ENCODE data around the gene NR5A1. TPM values are rescaled to one million over a fixed set of nuclear protein-coding genes. Genes with fewer than 3 reads are reported as not detected.

The NR5A1 gene
- total and polyA plus RNA-seq, 7 donors = 0.03 to 0.60 TPM; not detected in 5

DNA sequence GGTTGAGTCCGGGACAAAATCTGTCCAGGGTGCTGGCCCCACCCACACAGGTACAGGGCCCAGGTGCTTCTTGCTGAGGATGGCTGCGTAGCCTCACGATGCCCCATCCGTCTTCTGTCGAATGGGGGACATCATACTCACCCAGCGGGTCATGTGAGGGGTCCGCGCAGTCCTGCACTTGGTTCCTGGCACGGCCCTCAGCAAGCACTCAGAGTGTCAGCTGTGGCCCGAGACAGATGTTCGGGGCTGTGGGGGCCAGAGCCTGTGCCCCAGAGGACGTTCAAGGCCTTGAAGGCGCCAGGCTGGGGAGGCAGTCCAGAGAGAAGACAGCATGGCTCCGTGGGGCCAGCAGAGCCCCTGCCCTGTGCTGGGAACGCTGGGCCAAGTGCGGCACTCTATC, 27.8 kb downstream of the NR5A1 start:
- Histone ChIP-seq H3K9me3 (no peaks in the 10 kb centered on the region), H3K4me3 (no peak overlapping the region), H3K27ac (no peak overlapping the region), H3K36me3 (no peaks in the 10 kb centered on the region), H3K27me3 (peaks cover 21 to 85% (median 58%) of the 10 kb centered on the region in 3 donors), H3K4me1 (peaks cover 0 to 11% (median 10%) of the 10 kb centered on the region in 4 donors)
- TF ChIP-seq POLR2AphosphoS5 (IDR thresholded peaks at IDR 0.05) (no peak), EP300 (IDR thresholded peaks at IDR 0.05) (no peak), POLR2A (IDR thresholded peaks at IDR 0.05) (no peak)
- TF ChIP-seq, protein P1, sequence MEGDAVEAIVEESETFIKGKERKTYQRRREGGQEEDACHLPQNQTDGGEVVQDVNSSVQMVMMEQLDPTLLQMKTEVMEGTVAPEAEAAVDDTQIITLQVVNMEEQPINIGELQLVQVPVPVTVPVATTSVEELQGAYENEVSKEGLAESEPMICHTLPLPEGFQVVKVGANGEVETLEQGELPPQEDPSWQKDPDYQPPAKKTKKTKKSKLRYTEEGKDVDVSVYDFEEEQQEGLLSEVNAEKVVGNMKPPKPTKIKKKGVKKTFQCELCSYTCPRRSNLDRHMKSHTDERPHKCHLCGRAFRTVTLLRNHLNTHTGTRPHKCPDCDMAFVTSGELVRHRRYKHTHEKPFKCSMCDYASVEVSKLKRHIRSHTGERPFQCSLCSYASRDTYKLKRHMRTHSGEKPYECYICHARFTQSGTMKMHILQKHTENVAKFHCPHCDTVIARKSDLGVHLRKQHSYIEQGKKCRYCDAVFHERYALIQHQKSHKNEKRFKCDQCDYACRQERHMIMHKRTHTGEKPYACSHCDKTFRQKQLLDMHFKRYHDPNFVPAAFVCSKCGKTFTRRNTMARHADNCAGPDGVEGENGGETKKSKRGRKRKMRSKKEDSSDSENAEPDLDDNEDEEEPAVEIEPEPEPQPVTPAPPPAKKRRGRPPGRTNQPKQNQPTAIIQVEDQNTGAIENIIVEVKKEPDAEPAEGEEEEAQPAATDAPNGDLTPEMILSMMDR (IDR thresholded peaks at IDR 0.05) = no peak
- intact Hi-C loops (cut with DNase I) = no loop called here
- DNase-seq = no peak
- 79 to 90% methylated on average over 16 of the region's 16 CpGs for WGBS, 2 donors

DNA sequence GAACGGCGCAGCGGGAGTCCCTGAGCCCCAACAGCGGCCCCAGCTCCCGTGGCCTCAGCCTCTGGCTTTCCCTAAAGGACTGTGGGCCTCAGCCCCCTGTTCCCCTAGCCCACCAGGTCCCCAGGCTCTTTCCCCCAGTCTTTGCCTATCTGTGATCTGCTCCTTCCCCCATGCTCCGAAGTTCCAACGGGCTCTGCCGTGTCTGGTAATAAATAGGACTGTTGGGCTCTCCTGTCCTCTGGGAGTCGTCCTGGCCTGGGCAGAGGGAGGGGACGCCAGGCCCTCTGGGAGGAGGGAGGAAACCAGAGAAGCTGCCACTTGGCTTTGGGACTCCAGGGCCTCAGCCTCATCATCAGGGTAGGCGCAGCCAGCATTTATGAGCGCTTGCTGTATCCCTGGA, 28.8 kb downstream of the NR5A1 start:
- Histone ChIP-seq H3K36me3 (no peaks in the 10 kb centered on the region), H3K27ac (no peak overlapping the region), H3K9me3 (no peaks in the 10 kb centered on the region), H3K27me3 (peaks cover 21 to 87% (median 58%) of the 10 kb centered on the region in 3 donors), H3K4me1 (peaks cover 0 to 11% (median 10%) of the 10 kb centered on the region in 4 donors), H3K4me3 (no peak overlapping the region)
- DNase-seq = no peak
- intact Hi-C loops (cut with DNase I) = no loop called here
- TF ChIP-seq, protein P1 (IDR thresholded peaks at IDR 0.05) = no peak
- TF ChIP-seq EP300 (IDR thresholded peaks at IDR 0.05) (no peak), POLR2A (IDR thresholded peaks at IDR 0.05) (no peak), POLR2AphosphoS5 (IDR thresholded peaks at IDR 0.05) (no peak)
- WGBS, 2 donors = 51 to 68% methylated on average over 12 of the region's 12 CpGs

DNA sequence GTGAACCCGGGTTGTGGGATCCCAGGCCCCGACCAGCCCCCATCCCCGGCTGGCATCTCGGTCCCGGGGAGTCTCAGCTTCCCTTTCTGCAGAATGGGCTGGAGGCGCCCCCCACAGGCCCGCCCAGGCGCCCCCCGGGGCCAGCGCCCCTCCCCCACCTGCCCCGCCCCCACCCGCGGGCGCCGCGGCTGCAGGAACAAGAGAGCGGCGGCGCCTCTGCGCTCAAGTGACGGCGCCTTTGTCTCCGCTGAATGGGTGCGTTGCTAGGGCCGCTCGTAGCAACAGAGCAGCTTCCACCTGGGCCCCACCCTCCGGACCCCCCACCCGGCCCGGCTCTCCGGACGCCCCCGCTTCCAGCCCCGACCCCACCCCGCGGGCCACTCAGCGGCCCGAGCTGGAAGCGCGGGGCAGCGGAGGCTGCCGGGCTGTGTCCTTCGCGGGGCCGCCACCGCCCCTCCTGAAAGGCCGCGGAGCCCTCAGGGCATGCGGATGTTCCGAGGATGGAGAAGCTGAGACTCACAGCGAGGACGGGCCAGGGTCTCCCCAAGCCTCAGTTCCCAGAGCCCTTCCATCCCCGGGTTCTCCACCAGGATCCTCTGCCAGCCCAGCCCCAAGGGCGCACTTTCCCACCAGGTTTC, 29.4 kb downstream of the NR5A1 start:
- Histone ChIP-seq H3K9me3 (no peaks in the 10 kb centered on the region), H3K27ac (no peak overlapping the region), H3K4me1 (peaks cover 0 to 11% (median 10%) of the 10 kb centered on the region in 4 donors), H3K36me3 (no peaks in the 10 kb centered on the region), H3K27me3 (peaks cover 21 to 82% (median 58%) of the 10 kb centered on the region in 3 donors), H3K4me3 (peak overlapping the region in 2 of 4 donors; percentile 26 to 30)
- TF ChIP-seq, protein P1 (IDR thresholded peaks at IDR 0.05) = no peak
- TF ChIP-seq POLR2A (IDR thresholded peaks at IDR 0.05) (no peak), EP300 (IDR thresholded peaks at IDR 0.05) (no peak), POLR2AphosphoS5 (IDR thresholded peaks at IDR 0.05) (no peak)
- intact Hi-C loops (cut with DNase I) = no loop called here
- DNase-seq = no peak
- 4 to 10% methylated on average over 53 of the region's 53 CpGs for WGBS, 2 donors

DNA sequence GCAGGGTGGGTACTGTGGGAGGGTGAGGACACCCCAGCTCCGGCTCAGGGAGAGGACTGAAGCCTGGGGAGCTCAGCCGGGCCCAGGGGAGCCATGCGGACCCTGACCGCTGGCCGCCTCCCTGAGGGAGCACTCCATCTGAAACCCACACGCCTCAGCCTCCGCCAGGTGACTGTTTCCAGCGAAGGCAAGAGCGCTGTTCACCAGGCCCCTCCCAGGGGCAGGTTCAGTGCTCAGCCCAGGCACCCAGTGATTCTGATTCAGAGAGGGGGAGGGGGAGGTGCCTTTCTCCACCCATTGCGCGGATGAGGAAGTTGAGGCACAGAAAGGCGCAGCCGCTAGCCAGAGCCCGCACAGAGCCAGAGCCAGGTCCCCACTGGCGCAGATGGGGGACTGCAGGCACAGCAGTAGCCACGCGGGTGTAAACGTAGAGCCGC, 30.0 kb downstream of the NR5A1 start:
- no peaks in the 10 kb centered on the region for H3K36me3 ChIP-seq
- H3K4me3 ChIP-seq = peak overlapping the region in 2 of 4 donors; percentile 26 to 30
- intact Hi-C loops (cut with DNase I) = no loop called here
- H3K27ac ChIP-seq = no peak overlapping the region
- H3K4me1 ChIP-seq = peaks cover 0 to 11% (median 10%) of the 10 kb centered on the region in 4 donors
- H3K9me3 ChIP-seq = no peaks in the 10 kb centered on the region
- TF ChIP-seq EP300 (IDR thresholded peaks at IDR 0.05) (no peak), POLR2AphosphoS5 (IDR thresholded peaks at IDR 0.05) (no peak), POLR2A (IDR thresholded peaks at IDR 0.05) (no peak)
- TF ChIP-seq, protein P1 (IDR thresholded peaks at IDR 0.05) = no peak
- H3K27me3 ChIP-seq = peaks cover 21 to 80% (median 58%) of the 10 kb centered on the region in 3 donors
- DNase-seq = no peak
- WGBS, 2 donors = 25 to 35% methylated on average over 19 of the region's 19 CpGs

Measured in sigmoid colon (tissue), 7 donors.